ENCODE data around the gene SHROOM3. TPM values are rescaled to one million over a fixed set of nuclear protein-coding genes. Genes with fewer than 3 reads are reported as not detected.
"Not testable (repeated sequence)": the region's sequence is repeated elsewhere in the genome, so short reads cannot be mapped to it uniquely, and the experiment has no call there.

SHROOM3 gene
- total RNA-seq, 2 donors from 2014 or later = 142 to 160 TPM

GRCh38 chr4:76445911-76446310, 10.9 kb downstream of the SHROOM3 start:
- H3K9ac ChIP-seq (ENCODE audit: low read depth in 2 of 2, low read length in 2 of 2) = no peak overlapping the region
- H3K27me3 ChIP-seq = no peaks in the 10 kb centered on the region
- no peak for DNase-seq
- no peak for TF ChIP-seq CTCF (IDR thresholded peaks at IDR 0.05)
- no peak overlapping the region for H3K4me3 ChIP-seq
- intact Hi-C loops (cut with DNase I) = no loop called here
- H3K36me3 ChIP-seq = no peaks in the 10 kb centered on the region
- H3K9me3 ChIP-seq = no peaks in the 10 kb centered on the region
- no peak overlapping the region for H3K27ac ChIP-seq
- no peaks in the 10 kb centered on the region for H3K4me1 ChIP-seq

GRCh38 chr4:76447393-76447851, 12.4 kb downstream of the SHROOM3 start:
- no peak for TF ChIP-seq CTCF (IDR thresholded peaks at IDR 0.05)
- H3K27ac ChIP-seq = no peak overlapping the region
- intact Hi-C loops (cut with DNase I) = no loop called here
- no peaks in the 10 kb centered on the region for H3K27me3 ChIP-seq
- no peak overlapping the region for H3K4me3 ChIP-seq
- no peaks in the 10 kb centered on the region for H3K4me1 ChIP-seq
- DNase-seq = no peak
- H3K9ac ChIP-seq (ENCODE audit: low read depth in 2 of 2, low read length in 2 of 2) = no peak overlapping the region
- H3K36me3 ChIP-seq = no peaks in the 10 kb centered on the region
- H3K9me3 ChIP-seq = no peaks in the 10 kb centered on the region

GRCh38 chr4:76448211-76448610, 13.2 kb downstream of the SHROOM3 start:
- Histone ChIP-seq H3K4me1 (no peaks in the 10 kb centered on the region), H3K36me3 (no peaks in the 10 kb centered on the region), H3K27me3 (no peaks in the 10 kb centered on the region), H3K9ac (ENCODE audit: low read depth in 2 of 2, low read length in 2 of 2) (no peak overlapping the region), H3K4me3 (no peak overlapping the region), H3K27ac (no peak overlapping the region), H3K9me3 (no peaks in the 10 kb centered on the region)
- TF ChIP-seq CTCF (IDR thresholded peaks at IDR 0.05) = no peak
- no peak for DNase-seq
- intact Hi-C loops (cut with DNase I) = no loop called here

- Histone ChIP-seq H3K4me1 (no peaks in the 10 kb centered on the region), H3K9me3 (no peaks in the 10 kb centered on the region), H3K27me3 (no peaks in the 10 kb centered on the region), H3K9ac (ENCODE audit: low read depth in 2 of 2, low read length in 2 of 2) (no peak overlapping the region), H3K36me3 (no peaks in the 10 kb centered on the region), H3K4me3 (no peak overlapping the region), H3K27ac (no peak overlapping the region)
- TF ChIP-seq CTCF (IDR thresholded peaks at IDR 0.05) = no peak
- intact Hi-C loops (cut with DNase I) = no loop called here
- DNase-seq = no peak
Measured at GRCh38 chr4:76449362-76449767, 14.3 kb downstream of the SHROOM3 start.

GRCh38 chr4:76449833-76450232, 14.8 kb downstream of the SHROOM3 start:
- TF ChIP-seq CTCF (IDR thresholded peaks at IDR 0.05) = no peak
- intact Hi-C loops (cut with DNase I) = no loop called here

GRCh38 chr4:76453232-76453631, 18.2 kb downstream of the SHROOM3 start:
- Histone ChIP-seq H3K4me1 (no peaks in the 10 kb centered on the region), H3K9me3 (no peaks in the 10 kb centered on the region)

More at GRCh38 chr4:76449833-76450232, 14.8 kb downstream of the SHROOM3 start:
- DNase-seq = no peak
- H3K27ac ChIP-seq = no peak overlapping the region
- no peaks in the 10 kb centered on the region for H3K36me3 ChIP-seq
- no peaks in the 10 kb centered on the region for H3K27me3 ChIP-seq
- H3K4me1 ChIP-seq = no peaks in the 10 kb centered on the region
- no peak overlapping the region for H3K9ac ChIP-seq (ENCODE audit: low read depth in 2 of 2, low read length in 2 of 2)
- H3K9me3 ChIP-seq = no peaks in the 10 kb centered on the region
- no peak overlapping the region for H3K4me3 ChIP-seq

GRCh38 chr4:76454073-76454472, 19.0 kb downstream of the SHROOM3 start:
- intact Hi-C loops (cut with DNase I) = not testable (repeated sequence)

More at GRCh38 chr4:76453232-76453631, 18.2 kb downstream of the SHROOM3 start:
- intact Hi-C loops (cut with DNase I) = no loop called here
- Histone ChIP-seq H3K4me3 (no peak overlapping the region), H3K27me3 (no peaks in the 10 kb centered on the region), H3K36me3 (no peaks in the 10 kb centered on the region), H3K27ac (no peak overlapping the region), H3K9ac (ENCODE audit: low read depth in 2 of 2, low read length in 2 of 2) (no peak overlapping the region)
- TF ChIP-seq CTCF (IDR thresholded peaks at IDR 0.05) = no peak
- DNase-seq = no peak

More at GRCh38 chr4:76454073-76454472, 19.0 kb downstream of the SHROOM3 start:
- not testable (repeated sequence) for DNase-seq; H3K27ac ChIP-seq; H3K9ac ChIP-seq (ENCODE audit: low read depth in 2 of 2, low read length in 2 of 2); H3K36me3 ChIP-seq; H3K27me3 ChIP-seq; H3K4me1 ChIP-seq; H3K4me3 ChIP-seq; H3K9me3 ChIP-seq

Data from colonic mucosa (tissue), 4 donors.